HG03520 (cell line): ENCODE measurements around the gene HOXA10.

Source experiments
- ATAC-seq: cut with Tn5 transposase; IDR thresholded peaks from one replicate; pipeline ENCODE4 v1.9.1; 2021; ENCODE audit warnings: mild to moderate bottlenecking, moderate library complexity; ENCODE audit not compliant: unreplicated experiment

HOXA10 gene

DNA sequence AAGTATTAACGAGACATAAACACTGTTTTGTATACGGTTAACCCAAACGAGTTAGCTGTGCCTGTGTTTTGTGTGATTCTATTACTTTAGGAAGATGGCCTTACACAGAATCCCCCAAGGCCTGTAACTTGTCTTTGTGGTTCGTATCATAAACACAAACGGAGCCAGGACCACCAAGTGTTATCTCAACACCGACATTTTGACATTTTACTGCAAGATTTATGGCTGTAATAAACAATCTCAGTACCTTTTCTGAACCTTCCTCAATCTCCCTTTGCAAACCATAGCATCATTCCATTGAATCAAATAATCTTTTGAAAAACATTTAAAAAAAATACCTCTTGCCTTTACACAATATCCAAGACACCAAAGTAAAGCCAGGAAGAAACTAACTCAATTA is 41.1 kb downstream of the HOXA10 start:
- no peak for ATAC-seq

DNA sequence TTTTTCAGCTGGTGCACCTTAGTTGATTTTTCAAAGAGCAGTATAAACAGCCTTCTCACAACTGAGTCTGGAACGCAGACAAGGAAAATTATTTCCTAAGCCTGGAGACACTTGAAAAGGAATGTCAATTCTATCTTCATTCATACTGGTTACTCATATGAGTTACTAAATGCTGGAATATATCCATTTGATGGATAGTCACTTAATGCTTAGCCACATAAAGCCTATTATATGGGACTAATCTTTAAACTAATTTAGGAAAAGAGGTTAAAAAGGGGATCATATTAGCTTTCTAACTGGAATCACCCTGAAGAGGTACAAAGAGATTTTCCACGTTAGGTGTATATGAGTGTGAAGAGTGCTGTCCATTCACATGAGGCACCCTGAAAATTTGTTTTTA is 41.9 kb downstream of the HOXA10 start:
- ATAC-seq = no peak

DNA sequence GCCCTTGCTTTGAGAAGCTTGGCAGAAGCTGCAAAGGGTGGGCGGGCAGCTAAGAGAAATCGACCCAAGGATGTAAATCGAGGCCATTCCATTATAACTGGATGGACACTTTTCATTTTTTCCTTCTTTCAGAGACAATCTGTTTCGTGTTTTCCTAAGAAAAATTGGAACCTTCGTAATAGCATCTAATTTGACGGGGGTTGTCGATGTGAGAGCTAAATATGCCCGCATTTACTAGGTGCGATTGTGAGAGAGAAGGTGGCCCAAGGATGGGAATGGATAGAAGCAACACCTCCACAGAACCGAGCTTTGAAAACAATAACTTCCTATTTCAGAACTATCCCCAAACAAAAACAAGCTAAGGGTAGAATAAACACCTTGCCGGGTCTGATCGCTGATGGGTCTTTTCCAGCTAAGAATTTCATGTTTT is 42.7 kb downstream of the HOXA10 start:
- ATAC-seq = no peak

DNA sequence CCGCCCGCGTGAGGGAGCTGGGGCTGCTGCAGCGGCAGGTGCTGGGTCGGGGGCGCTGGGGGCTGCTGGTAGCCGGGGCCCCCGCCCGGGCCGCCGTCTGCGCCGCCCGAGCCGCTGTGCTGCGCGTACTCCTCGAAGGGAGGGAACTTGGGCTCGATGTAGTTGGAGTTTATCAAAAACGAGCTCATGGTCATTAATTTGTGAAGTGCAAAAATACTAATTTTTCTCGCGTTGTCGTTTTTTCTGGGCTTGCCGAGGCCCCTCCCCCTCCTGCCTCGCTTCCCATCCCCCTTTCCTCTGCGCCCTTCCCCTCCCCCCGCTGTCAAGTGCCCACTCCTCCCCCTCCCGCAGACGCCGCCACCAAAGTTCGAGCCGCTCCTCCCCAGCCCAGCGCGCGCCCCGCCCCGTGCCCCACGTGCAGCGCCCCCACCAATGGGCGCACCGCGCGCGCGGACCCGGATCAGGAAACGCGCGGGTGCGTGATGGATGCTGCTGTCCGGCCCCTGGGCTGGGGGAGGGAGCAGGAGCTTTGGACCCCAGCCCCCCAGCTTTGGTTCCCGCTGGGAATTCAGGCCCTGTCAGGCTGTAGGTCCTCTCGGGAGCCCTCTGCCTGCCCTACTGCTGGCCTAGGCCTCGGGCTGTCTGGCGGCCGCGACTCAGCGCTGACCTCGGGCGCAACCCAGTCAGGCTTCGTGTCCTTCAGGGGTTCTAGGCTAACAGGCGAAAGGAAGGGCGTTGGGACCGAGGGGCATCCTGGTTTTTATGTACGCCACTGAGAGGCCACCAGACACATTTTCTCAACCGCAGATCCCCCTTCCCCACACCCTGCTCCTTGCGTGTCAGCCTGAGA is 43.4 kb downstream of the HOXA10 start, which contains the start of gene HOXA4:
TSS of gene HOXA4 (minus strand) at position 218 of the 850 bp plus-strand sequence. CDS start at position 194, 24 bp downstream.
- ATAC-seq = no peak

DNA sequence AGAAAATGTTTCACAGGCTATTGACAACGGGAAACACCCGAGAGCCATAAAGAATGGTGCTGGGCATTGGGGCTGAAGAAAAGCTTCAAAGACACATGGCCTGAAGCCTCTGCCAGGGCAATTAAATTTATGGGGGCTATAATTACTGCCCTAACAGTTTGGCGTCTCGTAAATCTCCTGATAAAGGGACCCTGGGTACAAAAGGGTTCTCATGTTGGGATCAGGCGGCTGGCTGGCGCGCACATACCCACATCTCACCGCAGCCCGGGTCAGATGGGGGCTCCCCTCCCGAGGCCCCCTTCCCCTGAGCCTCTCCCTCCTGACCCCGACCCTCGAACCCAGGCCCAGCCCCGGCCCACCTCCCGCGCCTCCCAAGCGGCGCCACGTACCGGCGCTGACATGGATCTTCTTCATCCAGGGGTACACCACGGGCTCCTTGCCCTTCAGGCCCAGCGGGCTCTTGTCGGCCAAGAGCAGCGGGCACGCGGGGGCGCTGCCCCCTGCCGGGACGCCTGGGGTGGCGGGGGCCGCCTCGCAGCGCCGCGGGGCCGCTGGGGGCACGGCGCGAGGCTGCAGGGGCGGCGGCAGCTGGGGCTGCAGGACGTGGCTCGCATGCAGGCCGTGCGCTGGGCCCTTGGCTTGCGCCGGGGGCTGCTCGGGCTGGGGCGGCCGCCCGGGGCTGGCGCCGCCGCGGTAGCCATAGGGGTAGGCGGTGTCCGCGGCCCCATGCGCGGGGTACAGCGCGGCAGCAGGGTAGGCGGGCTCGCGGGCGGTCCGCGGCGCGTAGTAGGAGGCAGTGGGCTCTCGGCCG is 44.2 kb downstream of the HOXA10 start:
- no peak for ATAC-seq

DNA sequence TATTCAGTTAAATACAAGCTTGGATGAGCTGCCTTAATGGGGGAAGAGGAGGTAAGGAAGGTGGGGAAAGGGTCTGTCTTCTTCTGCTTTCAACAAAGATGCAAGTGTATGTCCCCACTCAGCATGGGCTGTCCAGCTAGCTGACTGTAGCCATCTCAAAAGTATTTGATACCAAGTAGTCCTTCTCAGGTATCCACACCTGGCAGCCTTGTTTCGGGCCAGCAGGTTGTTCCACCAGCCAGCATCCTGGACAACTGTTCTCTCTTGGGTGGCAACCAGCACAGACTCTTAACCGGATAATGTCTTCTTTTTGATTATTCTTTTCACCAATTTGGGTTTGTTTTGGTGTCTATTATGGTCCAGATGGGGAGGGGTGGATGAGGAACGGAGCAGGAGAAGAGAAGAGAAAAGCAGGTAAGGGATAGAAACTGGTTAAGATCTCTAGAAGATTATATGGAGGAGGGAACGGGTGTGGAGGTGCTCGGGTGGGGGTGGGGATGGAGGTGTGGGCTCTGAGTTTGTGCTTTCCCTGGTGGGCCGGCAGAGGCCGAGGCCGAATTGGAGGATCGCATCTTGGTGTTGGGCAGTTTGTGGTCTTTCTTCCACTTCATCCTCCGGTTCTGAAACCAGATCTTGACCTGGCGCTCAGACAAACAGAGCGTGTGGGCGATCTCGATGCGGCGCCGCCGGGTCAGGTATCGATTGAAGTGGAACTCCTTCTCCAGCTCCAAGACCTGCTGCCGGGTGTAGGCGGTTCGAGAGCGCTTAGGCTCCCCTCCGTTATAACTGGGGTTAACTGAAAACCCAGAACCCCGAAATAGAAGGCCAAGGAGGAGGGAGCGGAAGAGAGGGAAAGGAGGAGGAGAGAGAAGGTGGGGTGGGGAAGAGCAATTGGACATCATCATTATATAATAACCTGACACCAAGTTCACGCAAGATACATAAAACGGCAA is 45.1 kb downstream of the HOXA10 start:
- ATAC-seq = no peak

DNA sequence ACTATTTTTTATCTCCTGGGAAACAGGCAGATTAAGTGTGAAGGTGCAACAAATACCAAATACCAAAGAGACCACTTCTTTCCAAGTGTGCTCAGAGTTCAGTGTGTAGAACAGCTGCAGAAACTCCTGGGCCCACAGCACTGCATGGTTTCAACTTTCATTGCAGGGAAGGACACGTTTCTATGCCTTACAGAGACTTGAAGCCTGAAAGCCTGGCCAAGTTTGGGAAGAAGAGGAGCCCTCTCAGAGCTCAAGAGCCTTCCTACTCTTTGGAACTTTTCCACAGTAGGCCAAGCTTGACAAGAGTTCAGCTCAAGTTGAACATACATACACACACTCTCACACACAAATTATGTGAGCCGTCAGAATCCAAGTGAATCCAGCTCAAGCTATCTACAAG is 46.1 kb downstream of the HOXA10 start:
- no peak for ATAC-seq

DNA sequence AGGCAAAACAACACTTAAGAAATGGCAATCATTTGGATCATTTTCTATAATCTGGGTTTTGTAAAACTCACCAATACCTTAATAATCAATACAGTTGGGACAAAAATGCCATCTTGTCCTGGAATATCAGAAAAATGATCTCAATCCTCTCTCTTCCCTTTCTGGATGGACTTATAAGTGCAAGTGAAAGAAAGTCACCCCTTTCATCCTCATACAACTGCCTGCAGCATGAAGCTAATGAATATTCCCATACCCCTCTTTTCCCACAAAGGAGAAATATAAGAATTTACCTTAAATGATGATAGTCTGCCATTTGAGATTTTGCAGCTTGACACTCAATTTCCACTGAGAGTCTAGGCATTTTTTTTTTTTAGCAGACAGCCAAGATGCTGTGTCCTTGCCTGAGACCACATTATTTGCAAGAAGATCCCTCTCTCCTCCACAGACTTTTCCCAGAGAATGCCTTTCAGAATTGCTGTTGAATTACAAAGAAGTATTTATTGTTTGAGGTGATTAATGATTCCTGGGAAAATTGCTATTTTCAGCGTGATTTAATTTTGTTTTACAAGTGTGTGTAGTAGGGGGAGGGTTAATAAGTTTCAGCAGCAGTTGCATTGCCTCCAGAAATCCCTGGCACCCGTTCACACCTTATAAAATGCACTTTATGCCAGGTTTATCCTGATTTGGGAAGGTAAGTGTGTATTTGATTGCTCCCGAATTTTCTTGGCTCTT is 47.4 kb downstream of the HOXA10 start:
- ATAC-seq = no peak

DNA sequence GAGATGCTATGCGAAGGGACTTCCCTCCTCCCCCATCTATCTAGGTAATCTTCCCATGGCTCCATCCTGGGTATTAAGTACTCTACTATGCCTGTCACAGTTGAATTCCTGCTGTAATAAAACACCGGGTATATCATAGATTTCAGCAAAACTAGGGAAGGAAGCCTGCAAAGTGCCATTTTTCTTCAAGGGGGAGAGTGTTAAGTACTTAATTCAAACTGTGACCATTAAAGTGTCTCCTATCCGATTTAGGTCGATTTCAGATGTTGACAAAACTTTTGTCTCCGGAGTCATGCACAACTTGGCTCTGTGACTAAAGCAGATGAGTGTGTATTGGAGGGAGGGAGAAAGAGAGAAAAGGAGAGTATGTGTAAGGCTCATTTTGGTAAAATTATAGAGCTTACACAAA is 48.1 kb downstream of the HOXA10 start:
- no peak for ATAC-seq

DNA sequence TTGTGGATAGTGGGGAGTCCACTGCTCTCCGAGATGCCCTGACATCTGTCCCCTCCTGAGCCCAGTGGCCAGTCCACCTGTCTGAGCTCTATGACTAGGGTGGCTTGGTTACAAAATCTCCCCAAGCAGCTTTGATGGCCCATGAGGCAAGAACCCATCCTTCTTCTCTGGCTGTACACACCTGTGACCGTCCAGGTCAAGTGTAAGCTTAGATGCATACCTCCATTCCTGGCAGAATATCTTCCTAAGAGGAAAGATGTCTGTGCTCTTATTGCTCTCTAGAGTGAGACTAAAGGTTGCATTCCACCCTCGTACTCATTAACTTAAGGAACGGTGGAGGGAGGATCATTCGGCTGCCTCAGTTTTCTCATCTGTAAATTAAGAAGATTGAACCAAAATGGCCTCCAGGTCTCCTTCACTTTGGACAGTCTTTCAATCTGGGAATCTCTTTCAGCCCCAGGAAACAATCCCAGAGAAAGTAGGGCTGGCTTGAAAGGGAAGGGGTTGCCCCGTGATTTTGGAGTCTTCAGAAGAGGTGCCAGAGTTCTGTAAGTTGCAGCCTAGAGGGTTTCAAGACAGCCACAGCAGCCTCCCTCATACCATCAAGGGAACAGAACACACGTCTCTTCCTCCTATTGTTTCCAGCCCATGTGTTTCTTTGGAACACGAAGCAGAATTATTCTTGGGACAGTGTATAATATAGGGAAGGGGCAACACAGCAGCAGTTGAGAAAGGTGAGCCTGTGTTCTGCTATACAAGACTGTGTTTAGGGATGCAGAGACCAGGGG is 49.0 kb downstream of the HOXA10 start:
- ATAC-seq = no peak

DNA sequence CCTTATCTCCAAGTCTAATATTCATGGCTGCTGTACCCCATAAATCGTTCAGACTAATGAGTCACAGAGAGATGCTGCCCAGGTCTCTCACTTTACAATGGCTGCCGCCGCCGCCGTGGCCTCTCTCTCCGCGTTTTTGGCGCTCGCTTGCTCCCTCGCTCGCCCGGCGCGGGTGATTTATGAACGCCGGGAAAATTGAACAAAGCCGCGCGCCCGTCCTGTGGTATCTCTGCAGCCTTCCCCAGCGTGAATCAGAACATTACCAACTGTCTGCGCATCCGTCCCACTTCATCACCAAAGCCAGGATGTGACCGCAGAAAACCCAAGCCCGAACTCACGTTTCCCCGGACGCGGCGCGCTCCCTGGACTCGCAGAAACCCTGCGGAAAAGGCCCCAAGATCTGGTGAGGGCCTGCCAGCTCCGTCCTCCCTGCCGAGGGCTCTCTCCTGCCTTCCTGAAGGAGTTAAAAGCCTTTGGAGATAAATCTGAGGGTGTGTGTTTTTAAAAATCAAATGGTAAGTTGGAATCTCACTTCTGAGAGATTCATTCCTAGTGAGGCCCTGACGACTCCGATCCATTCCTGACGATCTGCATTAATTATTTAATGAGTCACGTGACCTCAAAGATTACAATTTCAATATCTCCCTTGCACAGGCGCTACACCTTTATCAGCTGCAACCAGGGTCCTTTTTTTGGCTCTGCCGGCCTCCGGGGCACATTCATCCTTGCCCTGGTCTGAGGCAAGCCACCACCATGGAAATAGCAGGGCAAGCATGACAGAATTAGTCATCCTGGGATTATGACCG is 49.8 kb downstream of the HOXA10 start:
- ATAC-seq = no peak

DNA sequence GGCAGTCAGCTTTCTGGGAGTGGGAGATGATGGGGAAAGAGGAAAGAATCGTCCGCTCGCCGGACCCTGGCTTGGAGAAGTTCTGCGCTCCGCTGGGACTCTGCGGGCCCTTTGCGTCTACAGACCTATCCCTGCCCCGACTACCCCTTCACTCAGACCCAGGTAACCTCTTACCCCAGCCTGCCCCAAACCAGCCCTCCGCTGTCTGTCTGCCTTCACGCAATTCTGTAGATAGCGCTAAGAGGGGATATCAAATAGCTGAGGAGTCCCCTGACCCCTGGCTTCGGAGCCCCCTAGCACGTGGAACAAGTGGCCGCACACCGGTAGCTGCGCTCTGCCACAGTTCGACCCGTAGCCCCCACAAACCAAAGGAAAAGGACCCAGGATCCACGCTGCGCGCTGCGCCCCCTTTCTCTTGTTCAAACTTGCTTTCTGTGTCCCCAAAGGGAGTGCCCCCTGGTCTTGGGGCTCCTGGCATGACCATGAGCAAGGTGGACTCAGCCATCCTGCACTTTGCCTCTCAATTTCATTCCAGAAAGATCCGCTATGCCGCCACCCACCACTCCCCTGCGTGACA is 50.6 kb downstream of the HOXA10 start:
- ATAC-seq = no peak

DNA sequence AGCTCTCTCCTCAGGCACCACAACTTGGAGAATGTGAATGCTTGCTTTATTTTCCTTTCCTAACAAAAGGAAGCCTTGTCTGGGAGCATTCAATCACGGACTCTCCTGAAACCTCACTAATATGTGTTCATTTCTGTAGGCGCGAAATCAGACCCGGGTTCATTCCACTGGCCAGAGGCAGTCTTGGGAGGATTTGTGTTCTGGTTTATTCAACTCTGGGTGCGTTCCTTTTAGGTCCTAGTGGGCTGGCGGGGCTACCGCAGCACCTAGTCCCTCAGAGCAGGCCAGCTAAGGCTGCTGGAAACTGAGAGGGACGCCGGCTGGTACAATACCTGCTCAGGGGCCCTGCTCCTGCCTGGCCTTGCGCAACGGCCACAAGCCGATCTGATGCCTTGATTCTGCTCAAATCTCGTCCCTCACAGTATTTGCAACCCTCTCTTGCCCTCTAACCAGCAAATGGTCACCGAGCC is 51.1 kb downstream of the HOXA10 start:
- ATAC-seq = no peak

DNA sequence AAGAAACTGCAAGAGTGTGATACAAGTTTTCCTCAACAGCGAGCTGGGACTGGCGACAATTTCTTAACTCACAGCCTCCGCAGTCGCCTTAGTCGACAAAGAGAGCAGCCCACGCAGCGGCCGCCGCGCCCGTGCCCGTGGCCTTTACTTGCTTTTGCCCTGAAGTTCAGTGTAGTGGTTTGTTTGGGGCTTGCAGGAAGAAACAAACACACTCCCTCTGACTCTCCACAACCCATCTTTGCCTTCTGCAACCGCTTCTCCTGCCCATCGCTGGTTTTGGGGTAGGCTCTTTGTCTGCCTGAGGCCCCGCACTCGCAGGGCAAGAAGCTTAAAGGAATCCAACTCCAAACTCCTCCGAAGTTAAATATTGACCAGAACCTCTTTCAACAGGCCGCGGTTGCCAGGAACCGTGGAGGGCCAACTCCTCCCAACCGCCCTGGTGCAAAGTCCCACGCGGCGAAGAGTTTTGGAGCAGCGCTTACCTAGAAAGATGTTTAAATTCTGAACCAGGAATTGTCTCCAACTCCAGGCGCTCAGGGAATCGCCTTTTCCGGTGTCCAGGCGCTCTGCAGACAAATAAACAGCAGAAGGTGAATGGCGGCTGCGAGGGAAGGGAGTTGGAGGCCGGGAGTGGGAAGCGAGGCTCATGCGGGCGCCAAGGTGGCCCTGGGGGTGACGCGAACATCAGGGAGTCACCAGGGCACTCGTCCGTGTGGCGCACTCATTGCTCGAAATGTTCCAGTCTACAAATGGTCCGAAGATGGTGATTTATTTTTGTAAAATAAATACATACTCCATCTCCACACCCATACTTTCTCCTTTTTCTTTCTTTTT is 51.8 kb downstream of the HOXA10 start:
- no peak for ATAC-seq

DNA sequence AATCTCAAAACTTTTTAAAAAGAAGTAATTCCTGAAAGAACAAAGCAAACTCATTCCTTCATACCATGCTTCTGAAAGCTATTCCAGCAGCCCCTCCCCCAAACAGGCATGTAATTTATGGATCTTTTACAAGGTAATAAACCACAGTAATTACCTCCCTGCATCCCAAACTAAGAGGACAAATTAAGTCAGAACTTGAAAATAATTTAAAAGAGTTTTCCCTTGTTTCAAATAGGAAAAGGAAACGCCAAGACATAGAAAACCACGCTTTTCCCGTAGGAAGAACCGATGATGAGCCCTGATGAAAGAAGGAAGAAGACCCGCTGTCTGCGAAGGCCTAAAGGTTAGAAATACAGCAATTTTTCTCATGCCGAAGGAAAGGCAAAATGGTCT is 52.4 kb downstream of the HOXA10 start:
- no peak for ATAC-seq
